GM03348 (cell line): ENCODE data around the gene DGUOK.

Experiments used
- DNase-seq: peaks from one replicate; pipeline ENCODE4 v3.0.0; 2012; ENCODE audit warnings: low spot score

DGUOK gene

DNA sequence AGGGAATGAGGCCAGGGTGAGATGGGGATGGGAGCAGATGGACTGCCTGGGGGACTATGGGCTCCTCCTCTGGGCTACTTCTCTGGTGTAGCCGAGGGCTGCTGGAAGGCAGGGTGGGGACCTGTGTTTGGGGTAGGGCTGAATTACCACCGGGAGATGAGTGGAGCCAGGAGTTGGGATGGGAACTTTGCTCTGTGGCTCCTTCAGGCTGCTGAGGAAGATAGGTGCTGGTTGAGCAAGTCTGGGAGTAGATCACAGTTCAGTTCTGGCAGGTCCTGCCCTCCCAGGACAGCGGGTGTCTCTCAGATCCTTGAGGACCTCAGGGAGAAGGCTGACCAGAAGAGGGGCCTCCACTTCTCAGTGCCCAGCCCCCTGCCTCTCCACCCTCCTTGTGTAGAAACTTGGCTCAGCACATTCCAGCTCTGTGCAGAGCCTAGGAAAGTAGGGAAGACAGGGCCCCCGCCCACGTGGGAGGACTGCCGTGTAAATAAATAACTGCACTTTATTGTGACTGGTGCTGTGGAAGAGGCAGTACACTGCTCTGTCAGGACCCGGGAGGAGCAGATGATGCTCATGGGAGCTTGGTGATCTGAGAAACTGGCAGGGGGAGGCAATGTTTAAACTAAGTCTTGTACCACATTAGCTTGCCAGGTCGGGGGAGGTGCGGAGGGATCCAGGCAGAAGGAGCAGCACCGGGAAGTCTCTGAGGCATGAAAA lies 73.4 kb downstream of the DGUOK start:
- DNase-seq = no peak

DNA sequence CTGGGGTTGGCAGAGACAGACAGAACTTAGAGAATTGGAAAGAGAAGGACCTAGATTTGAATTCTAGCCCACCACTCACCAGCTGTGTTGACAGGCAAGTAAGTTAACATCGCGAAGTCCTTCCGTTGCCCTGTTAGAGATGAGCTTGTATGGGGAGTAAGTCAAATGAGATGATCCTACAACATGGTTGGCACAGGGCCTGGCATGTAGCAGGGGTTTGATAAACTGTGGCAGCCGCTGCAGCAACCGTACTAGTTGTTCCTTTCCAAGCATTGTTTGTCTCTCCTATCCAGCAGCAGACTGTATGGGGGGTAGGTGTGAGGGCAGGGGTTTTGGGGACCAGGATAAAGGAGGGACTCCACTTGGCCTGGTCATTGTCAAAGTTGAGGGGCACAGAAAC lies 74.0 kb downstream of the DGUOK start:
- DNase-seq = no peak

DNA sequence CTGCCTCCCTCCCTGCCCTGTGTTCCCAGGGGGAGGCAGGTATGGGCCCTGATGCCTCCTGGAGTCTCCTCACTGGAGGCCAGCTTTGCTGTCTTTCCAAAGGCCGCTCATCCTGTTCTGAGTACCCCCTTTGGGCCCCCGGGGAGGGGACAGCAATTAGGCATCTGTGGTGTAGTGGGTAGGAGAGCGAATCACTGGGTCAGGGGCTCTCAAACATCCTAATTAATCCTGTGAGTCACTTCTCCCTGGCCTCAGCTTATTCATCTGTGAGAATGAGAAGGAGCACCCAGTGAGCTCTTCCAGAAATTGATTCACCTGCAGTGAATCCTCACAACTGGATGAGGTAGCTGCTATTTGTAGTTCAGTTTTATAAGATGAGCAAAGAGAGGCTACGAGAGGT lies 74.4 kb downstream of the DGUOK start:
- DNase-seq = no peak

DNA sequence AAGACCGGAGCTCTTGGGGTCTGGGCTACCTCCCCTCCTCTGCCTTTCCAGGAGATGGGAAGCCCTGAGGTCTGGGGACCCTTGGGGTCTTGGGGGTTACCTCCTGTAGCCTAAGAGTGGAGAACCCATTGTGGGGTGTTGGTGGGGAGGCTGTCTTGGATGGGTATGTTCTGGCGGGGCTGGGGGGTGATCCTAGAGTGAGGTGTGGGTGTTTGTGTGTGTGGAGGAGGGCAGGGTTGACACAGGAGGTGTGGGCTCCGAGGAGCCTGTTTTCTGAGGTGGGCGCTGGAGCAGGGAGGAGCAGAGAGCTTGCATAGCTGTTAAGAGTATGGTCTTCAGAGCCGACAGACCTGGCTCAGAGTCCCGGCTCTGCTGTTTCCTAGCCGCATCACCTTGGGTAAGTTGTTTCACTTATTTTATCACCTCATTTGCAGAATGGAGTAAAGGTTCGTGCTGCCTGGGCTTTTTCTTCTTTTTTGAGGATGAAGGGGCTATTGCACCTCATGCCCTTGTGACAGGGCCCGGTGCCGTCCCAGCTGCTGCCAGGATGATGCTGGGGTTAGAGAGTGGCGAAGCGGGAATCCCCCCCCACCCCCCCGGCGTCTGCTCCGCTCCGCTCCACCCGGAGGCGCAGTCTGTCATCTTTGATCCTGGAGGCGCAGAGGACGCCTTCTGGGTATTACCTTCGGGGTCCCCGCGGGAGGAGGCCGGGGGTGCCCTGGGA lies 75.3 kb downstream of the DGUOK start:
- DNase-seq = no peak

DNA sequence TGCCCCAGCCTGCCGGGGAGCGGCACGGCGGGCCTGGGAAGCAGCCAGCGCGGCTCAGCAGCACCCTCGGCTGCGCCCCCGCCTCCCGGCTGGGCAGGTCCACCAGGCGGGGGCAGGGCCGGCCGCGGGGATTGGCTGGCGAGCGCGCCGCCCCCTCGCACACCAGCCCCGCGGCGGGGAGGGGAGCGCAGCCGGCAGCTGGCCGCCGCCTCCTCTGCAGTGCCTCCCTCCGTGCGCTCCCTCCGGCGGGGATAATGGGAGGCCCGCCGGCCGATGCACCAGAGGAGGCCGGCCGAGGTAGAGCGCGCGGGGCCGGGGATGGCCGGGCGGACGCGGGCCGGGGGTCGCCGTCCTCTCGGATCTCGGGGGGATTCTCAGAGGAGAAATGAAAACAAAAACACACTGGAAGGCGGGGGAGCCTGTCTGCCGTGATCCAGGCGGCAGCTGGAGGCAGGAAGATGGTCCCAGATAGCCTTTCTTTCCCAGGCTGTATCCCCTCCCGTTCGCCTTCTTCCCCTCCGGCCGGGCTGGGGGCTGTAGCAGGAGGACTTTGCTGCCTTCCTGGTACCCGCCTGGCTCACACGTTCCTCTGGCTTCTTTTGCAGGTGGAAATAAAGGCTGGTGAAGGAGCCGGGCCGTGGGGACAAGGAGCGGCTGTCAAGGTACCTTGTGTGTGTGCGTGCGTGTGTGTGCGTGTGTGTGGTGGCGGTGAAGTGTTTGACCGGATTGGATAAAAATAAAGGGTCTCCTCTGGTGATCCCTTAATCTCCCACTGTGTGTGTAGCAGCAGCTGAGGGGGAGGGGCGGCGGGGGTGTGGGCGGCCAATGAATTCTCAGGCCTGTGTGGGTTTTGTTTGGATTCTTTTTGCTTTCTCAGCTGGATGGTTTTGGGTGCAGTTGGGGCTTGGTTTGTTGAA lies 76.1 kb downstream of the DGUOK start:
- peak; percentile 98 for DNase-seq

DNA sequence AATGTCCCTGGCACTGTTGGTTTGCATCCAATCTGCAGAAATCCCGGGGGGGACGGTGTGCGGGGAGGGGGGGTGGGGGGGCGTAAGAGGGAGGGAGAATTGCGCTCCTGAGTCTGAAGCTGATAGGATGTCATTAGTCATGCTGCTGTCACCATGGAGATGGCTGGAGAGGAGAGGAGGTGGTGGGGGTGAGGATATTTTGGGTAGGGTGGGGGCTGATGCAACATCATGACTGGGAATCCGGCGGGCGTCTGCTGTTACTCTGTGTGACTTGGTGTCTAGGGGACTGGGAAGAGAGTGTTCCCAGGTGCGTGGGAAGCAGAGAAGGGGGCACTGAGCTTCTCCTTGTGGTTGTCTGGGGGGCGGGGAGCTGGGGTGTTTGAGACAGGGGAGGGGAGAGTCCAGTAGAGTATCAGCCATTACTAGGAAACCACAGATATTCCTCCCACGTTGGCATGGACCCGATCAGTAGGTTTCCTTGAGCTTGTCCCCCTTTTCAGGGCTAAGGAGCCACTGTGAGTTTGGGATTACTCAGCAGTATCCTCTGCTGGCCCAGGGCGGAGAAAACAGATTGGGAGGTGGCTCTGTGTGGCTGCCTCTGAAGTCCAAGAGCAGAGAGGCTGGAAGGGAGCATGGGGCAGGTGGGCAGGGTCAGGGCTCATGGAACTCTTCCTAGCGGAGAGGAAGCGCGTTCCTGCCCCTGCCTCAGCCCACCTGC lies 77.0 kb downstream of the DGUOK start:
- DNase-seq = peak; percentile 84

DNA sequence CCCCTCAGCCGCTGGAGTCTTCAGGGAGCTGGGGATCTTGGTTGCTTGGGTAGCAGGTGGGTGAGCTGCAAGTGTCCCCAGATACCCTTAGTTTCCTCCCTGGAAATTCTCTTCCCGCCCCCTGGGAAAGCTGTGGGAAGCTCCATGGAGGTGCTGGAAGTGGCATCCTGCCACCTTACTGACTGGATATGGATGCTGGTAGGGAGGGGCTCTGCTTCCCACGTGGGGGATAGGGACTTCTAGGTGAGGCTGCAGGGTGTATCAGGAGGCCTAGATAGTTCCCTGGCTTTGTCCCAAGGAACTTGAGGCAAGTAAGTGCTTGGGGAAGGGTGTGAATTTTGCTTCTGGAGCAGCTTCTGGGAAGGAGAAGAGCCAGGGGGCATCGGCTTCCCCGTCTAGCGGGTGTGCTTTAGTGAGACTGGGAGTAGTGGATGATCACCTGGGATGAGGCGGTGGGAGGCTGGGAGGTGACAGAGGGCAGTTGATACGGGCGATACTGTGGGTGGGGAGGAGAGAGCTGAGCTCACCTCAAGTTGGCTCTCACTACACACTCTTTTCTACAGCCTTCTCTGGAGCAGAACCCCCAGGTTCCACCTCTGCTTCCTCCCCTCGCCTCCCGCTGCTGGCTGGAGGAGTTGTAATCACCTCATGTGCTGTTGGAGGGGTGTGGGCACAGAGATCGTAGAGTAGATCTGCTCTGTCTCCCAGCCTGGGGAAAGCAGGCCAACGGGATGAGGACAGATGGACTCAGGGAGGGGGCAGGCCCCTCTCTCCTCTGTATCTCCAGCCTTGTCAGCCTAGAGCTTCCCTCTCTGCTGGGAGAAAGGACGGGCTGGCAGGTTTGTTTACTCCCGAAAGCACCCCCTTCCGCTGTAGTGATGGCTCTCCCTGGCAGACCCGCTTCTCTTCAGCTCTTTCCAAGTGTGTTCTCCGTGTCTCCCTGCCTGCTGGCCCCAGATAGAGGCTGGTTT lies 77.8 kb downstream of the DGUOK start:
- no peak for DNase-seq

DNA sequence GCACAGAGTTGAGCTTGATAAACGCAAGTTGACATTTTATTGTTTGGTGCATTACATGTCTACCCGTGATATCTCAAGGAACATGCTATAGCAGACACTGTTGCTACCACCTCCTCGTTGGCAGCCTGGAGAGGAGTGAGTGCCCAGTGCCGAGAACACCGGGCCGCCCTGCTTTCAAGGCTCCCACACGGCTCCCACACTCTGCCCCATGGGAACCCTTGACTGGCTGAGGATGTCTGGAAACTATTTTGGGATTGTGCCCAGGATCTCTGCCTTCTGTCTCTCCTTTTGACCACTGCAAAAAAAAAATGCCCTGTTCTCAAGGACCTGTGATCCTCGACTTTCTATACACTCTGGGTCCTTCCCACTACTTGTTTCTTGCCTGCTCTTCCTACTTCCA lies 79.1 kb downstream of the DGUOK start:
- no peak for DNase-seq

DNA sequence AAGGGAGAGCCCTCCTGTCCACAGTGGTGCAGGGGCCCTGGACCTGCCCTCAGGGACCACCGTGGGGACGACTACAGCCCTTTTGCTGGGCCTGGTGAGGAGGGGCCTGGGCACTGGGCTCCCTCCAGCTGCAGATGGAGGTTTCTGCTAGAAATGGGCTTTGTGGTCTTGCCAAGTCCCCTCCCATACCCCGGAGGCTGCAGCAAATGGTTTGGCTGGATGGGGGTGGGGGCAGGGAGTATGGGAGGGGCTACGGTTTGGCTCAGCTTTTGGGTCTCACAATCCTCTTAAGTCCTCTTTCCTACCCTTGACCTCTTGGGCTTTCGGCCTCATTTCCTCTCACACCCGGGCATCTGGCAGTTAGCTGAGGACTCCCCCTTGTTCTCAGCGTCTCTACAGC lies 79.8 kb downstream of the DGUOK start:
- no peak for DNase-seq

DNA sequence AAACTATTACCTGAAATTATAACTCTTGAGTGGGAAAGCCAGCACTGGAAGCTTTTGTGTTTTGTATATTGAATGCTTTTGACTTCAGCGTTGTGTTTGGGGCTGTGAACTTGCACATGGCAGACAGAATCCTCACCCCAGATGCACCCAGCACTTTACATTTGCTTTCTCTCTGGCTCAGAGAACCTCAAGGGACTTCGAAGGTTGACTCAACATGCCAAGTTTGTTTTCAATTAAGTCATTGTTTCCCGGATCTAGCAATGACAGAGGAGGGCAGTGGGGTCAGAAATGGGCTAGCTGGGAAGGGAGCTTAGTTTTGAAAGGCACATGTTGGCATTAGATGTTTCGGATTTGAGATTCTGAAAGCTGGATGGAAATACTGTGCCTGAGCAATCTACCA lies 80.4 kb downstream of the DGUOK start:
- DNase-seq = no peak

DNA sequence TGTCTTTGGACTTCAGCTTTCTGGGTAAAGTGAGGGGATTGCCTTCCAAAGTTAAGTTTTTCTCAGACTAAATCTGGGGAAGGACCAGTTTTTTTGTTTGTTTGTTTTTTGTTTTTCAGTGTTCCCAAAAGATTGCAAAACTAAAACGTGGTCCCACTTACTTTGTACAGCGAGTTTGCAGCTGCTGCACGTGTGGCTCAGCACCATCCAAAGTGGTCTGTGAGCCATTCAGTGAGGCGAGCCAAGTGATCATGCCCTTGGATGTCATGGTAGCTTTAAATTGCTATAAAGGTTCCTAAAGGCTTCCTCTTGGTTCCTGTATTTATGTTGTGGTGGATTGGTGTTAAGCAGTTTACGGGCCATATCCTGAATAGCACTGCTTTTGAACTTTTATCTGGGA lies 81.0 kb downstream of the DGUOK start:
- DNase-seq = no peak
